ENCODE measurements around the gene URM1.

The URM1 gene

GRCh38 chr9:128385496-128386460, 14.6 kb downstream of the URM1 start:
- no peak for DNase-seq (ENCODE audit: low read depth)

- DNase-seq (ENCODE audit: low read depth) = no peak
These were observed 17.0 kb downstream of the URM1 start for GRCh38 chr9:128388150-128388549.

GRCh38 chr9:128389395-128390149, 18.4 kb downstream of the URM1 start:
- no peak for DNase-seq (ENCODE audit: low read depth)

- no peak for DNase-seq (ENCODE audit: low read depth)
These were observed 19.1 kb downstream of the URM1 start for GRCh38 chr9:128390150-128390812.

- no peak for DNase-seq (ENCODE audit: low read depth)
These were observed 19.9 kb downstream of the URM1 start for GRCh38 chr9:128390813-128391711.

GRCh38 chr9:128391956-128392301, 20.8 kb downstream of the URM1 start:
- no peak for DNase-seq (ENCODE audit: low read depth)

- DNase-seq (ENCODE audit: low read depth) = no peak
These were observed 21.3 kb downstream of the URM1 start for GRCh38 chr9:128392302-128393144.

- DNase-seq (ENCODE audit: low read depth) = no peak
These were observed 22.1 kb downstream of the URM1 start for GRCh38 chr9:128393145-128393775.

GRCh38 chr9:128393970-128394369, 22.8 kb downstream of the URM1 start:
- DNase-seq (ENCODE audit: low read depth) = no peak

GRCh38 chr9:128394379-128395168, 23.4 kb downstream of the URM1 start:
- DNase-seq (ENCODE audit: low read depth) = no peak

- DNase-seq (ENCODE audit: low read depth) = no peak
These were observed 25.9 kb downstream of the URM1 start for GRCh38 chr9:128396970-128397613.

- DNase-seq (ENCODE audit: low read depth) = no peak
These were observed 26.7 kb downstream of the URM1 start for GRCh38 chr9:128397831-128398230.

- no peak for DNase-seq (ENCODE audit: low read depth)
These were observed 28.7 kb downstream of the URM1 start for GRCh38 chr9:128399861-128400260.

- no peak for DNase-seq (ENCODE audit: low read depth)
These were observed 33.4 kb downstream of the URM1 start for GRCh38 chr9:128404560-128404959.

- no peak for DNase-seq (ENCODE audit: low read depth)
These were observed 34.1 kb downstream of the URM1 start for GRCh38 chr9:128405077-128405779.

- DNase-seq (ENCODE audit: low read depth) = no peak
These were observed 34.6 kb downstream of the URM1 start for GRCh38 chr9:128405780-128406171.

GRCh38 chr9:128406848-128407391, 35.7 kb downstream of the URM1 start:
- DNase-seq (ENCODE audit: low read depth) = no peak

GRCh38 chr9:128408963-128409431, 37.8 kb downstream of the URM1 start:
- DNase-seq (ENCODE audit: low read depth) = no peak
